Measurements from ENCODE around the gene DOCK4. TPM values are rescaled to one million over a fixed set of nuclear protein-coding genes. Genes with fewer than 3 reads are reported as not detected.

The DOCK4 gene
- total RNA-seq, 1 experiment from 2014 or later = 4.9 TPM

DNA sequence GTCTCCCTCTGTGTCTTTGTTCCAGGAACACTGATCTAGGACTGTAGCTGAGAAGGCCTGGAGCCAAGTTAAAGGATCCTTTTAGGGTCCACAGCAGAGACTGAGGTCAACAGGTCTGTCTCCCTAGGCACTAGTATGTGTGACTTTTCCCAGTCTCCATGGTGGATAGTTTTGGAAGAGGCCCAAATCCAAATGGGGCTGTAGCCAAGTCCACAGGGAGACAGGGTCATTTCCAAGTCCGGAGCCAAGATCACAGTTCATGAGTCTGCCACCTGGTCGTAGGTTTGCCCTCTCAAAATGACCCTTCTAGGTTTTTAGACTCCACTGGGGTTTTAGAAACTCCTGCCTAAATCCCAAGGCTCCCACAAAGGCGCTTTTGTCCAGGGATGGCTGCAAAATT is 17.1 kb upstream of the DOCK4 start:
- H3K4me3 Mint-ChIP-seq = no peak overlapping the region
- H4K91ac ChIP-seq (ENCODE audit: insufficient read length, low read depth, low read length) = no peak overlapping the region
- no peak overlapping the region for H3K27ac ChIP-seq (ENCODE audit: insufficient read length, low read depth, low read length)
- H3K27ac Mint-ChIP-seq = no peak overlapping the region; a peak in 1 of 7 replicates
- H2BK15ac ChIP-seq (ENCODE audit: low read depth, low read length) = no peak overlapping the region
- H3K4me1 Mint-ChIP-seq = peaks cover 15% of the 10 kb centered on the region in 2 experiments; a peak in 3 of 4 replicates
- no peaks in the 10 kb centered on the region for H4K20me1 ChIP-seq (ENCODE audit: control insufficient read depth, insufficient read depth, insufficient read length)
- H2BK12ac ChIP-seq (ENCODE audit: insufficient read length, low read depth, low read length) = no peak overlapping the region
- no peak for DNase-seq
- H4K8ac ChIP-seq (replicated peaks; ENCODE audit: insufficient read length, low read depth, low read length) = no peak overlapping the region
- no peak overlapping the region for H3K23ac ChIP-seq (ENCODE audit: insufficient read length, low read depth, low read length)
- no peaks in the 10 kb centered on the region for H3K23me2 ChIP-seq (ENCODE audit: insufficient read length, low read depth, low read length, poor library complexity, severe bottlenecking)
- H3K4me1 ChIP-seq (ENCODE audit: insufficient read depth, low read length) = peaks cover 4% of the 10 kb centered on the region; the same call in 1 of the 2 replicates
- H3K79me1 ChIP-seq (ENCODE audit: insufficient read depth, low read depth, low read length, poor library complexity, severe bottlenecking) = peaks cover 12% of the 10 kb centered on the region
- H3K27me3 Mint-ChIP-seq (ENCODE audit: low read depth) = no peaks in the 10 kb centered on the region
- peaks cover 4% of the 10 kb centered on the region; the same call in 1 of the 2 replicates for H3K79me2 ChIP-seq (ENCODE audit: insufficient read depth, low read length)
- no peak overlapping the region for H3K56ac ChIP-seq (ENCODE audit: insufficient read length, low read depth, low read length)
- no peak overlapping the region for H2AFZ ChIP-seq (ENCODE audit: low read length)
- H3T11ph ChIP-seq (ENCODE audit: low read length) = no peak overlapping the region
- no peak overlapping the region for H2BK120ac ChIP-seq (ENCODE audit: low read depth, low read length, poor library complexity, severe bottlenecking)
- H3K9ac ChIP-seq (ENCODE audit: extremely low read depth, insufficient read length, low read length) = no peak overlapping the region
- H3K4ac ChIP-seq (ENCODE audit: low read depth, low read length) = no peak overlapping the region
- no peak overlapping the region for H2BK5ac ChIP-seq (ENCODE audit: insufficient read length, low read length)
- H2BK20ac ChIP-seq (ENCODE audit: low read depth, low read length, poor library complexity, severe bottlenecking) = no peak overlapping the region
- H3K9me3 Mint-ChIP-seq = no peaks in the 10 kb centered on the region
- H2AK5ac ChIP-seq (ENCODE audit: insufficient read length, low read length) = no peak overlapping the region
- H3K36me3 Mint-ChIP-seq (ENCODE audit: insufficient read depth in 1 of 3, low read depth in 3 of 3) = peaks cover 0 to 16% (median 4%) of the 10 kb centered on the region in 3 experiments; a peak in 4 of 7 replicates
- no peaks in the 10 kb centered on the region for H3K27me3 ChIP-seq (ENCODE audit: insufficient read depth, low read length)
- TF ChIP-seq, protein P1, sequence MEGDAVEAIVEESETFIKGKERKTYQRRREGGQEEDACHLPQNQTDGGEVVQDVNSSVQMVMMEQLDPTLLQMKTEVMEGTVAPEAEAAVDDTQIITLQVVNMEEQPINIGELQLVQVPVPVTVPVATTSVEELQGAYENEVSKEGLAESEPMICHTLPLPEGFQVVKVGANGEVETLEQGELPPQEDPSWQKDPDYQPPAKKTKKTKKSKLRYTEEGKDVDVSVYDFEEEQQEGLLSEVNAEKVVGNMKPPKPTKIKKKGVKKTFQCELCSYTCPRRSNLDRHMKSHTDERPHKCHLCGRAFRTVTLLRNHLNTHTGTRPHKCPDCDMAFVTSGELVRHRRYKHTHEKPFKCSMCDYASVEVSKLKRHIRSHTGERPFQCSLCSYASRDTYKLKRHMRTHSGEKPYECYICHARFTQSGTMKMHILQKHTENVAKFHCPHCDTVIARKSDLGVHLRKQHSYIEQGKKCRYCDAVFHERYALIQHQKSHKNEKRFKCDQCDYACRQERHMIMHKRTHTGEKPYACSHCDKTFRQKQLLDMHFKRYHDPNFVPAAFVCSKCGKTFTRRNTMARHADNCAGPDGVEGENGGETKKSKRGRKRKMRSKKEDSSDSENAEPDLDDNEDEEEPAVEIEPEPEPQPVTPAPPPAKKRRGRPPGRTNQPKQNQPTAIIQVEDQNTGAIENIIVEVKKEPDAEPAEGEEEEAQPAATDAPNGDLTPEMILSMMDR (conservative IDR thresholded peaks at IDR 0.05) = no peak
- no peak overlapping the region for H3K4me2 ChIP-seq (ENCODE audit: insufficient read depth, insufficient read length, low read length)
- no peaks in the 10 kb centered on the region for H3K9me3 ChIP-seq (ENCODE audit: control insufficient read depth, low read depth, low read length)
- no CpG with 5 or more reads among the region's 3 CpGs for WGBS (ENCODE audit: extremely low coverage, insufficient read length, low lambda C conversion rate)
- H3K14ac ChIP-seq (ENCODE audit: insufficient read depth, low read length) = no peak overlapping the region
- H4K5ac ChIP-seq (ENCODE audit: insufficient read length, low read depth, low read length) = no peak overlapping the region
- H3K18ac ChIP-seq (ENCODE audit: insufficient read length, low read depth, low read length) = no peak overlapping the region
